T-helper 1 cell treated with Interleukin-12 subunit alpha and Interleukin-12 subunit beta and Interleukin-4 antibody, amounts not matched to agents 30 μg/mL and 1 μg/mL, for 36 hours (primary cell): ENCODE measurements around the gene PTPRN2.

ENCODE experiments used
- H3K27ac Mint-ChIP-seq: one replicate; pipeline ENCODE4 v1.8.0; 2021; ENCODE audit warnings: mild to moderate bottlenecking, mixed read lengths
- H3K27me3 Mint-ChIP-seq: one replicate; pipeline ENCODE4 v1.8.0; 2021; ENCODE audit warnings: low read depth, mixed read lengths
- H3K36me3 Mint-ChIP-seq: one replicate; pipeline ENCODE4 v1.8.0; 2021; ENCODE audit warnings: low read depth, mixed read lengths
- H3K4me1 Mint-ChIP-seq: one replicate; pipeline ENCODE4 v1.8.0; 2021; ENCODE audit warnings: low read depth, mixed read lengths
- H3K4me3 Mint-ChIP-seq: one replicate; pipeline ENCODE4 v1.8.0; 2021; ENCODE audit warnings: mild to moderate bottlenecking, moderate library complexity, mixed read lengths
- H3K9me3 Mint-ChIP-seq: one replicate; pipeline ENCODE4 v1.8.0; 2021; ENCODE audit warnings: mixed read lengths

Gene PTPRN2

DNA sequence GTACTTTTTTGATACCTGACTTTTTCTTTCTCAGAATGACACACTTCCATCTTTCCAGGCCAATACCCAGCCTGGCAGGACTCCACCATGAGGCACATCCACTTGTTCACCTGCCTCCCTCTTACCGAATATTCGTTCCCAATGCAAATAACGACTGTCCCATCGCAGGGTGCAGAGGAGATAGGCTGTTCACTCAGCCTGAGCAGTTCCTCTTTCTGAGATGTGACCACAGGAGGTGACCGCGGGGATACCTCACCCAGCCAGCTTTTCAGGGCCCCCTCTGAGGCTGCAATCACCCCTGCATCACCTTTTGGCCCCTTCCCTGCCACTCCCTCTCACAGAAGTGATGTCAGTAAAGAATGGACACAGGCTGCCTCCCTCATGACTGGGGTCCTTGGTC, 28.3 kb downstream of the PTPRN2 start:
- H3K4me3 Mint-ChIP-seq: no peak overlapping the region
- no peak overlapping the region for H3K27ac Mint-ChIP-seq
- peaks cover 3% of the 10 kb centered on the region for H3K27me3 Mint-ChIP-seq
- H3K36me3 Mint-ChIP-seq: no peaks in the 10 kb centered on the region
- H3K4me1 Mint-ChIP-seq: no peaks in the 10 kb centered on the region
- H3K9me3 Mint-ChIP-seq: no peaks in the 10 kb centered on the region

DNA sequence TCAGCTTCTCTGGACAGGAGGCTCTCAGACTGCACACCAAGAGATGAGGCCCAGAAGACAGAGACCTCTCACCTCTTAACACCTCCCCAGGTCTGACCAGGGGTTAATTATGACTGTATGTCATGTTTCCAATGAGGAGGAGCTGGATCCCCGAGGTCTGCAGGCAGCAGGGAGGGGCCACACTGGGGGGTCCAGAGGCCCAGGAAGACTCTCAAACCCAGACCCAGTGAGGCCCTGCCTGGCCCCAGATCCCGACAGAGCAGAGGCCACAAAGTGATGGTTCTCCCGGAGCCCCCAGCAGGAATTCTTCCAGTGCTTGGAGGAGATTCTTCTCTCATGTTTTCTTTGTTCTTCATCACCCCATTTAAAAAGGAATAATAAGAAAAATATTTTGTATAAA, 28.8 kb downstream of the PTPRN2 start:
- Mint-ChIP-seq H3K4me3 (no peak overlapping the region), H3K9me3 (no peaks in the 10 kb centered on the region), H3K4me1 (no peaks in the 10 kb centered on the region), H3K36me3 (no peaks in the 10 kb centered on the region), H3K27ac (no peak overlapping the region), H3K27me3 (peaks cover 3% of the 10 kb centered on the region)

DNA sequence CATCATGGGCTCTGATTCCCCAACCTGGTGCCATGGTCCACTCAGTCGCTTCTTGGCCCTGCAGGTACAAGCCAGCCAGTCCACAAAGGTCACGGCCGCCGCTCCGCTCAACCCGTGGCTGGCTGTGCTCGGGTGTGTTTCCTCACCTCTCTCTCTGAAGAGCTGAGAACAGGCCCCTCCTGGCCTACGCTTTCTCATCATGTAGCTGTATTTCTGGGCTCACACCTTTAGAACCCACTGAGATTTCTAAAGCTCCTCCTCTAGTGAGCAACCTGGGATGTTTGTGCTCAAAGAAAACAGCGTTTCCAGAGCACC, 30.2 kb downstream of the PTPRN2 start:
- H3K36me3 Mint-ChIP-seq: no peaks in the 10 kb centered on the region
- no peak overlapping the region for H3K4me3 Mint-ChIP-seq
- no peaks in the 10 kb centered on the region for H3K9me3 Mint-ChIP-seq
- no peaks in the 10 kb centered on the region for H3K4me1 Mint-ChIP-seq
- H3K27ac Mint-ChIP-seq: no peak overlapping the region
- peaks cover 3% of the 10 kb centered on the region for H3K27me3 Mint-ChIP-seq

DNA sequence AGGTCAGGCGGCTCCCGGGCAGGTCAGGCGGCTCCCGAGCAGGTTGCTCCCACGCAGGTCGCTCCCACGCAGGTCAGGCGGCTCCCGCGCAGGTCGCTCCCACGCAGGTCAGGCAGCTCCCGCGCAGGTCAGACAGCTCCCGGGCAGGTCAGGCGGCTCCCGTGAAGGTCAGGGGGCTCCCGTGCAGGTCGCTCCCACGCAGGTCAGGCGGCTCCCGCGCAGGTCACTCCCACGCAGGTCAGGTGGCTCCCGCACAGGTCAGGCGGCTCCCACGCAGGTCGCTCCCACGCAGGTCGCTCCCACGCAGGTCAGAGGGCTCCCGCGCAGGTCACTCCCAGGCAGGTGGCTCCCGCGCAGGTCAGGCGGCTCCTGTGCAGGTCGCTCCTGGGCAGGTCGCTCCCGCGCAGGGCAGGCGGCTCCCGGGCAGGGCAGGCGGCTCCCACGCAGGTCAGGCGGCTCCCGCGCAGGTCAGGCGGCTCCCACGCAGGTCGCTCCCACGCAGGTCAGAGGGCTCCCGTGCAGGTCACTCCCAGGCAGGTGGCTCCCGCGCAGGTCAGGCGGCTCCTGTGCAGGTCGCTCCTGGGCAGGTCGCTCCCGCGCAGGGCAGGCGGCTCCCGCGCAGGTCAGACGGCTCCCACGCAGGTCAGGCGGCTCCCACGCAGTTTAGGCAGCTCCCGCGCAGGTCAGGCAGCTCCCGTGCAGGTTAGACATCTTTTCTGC, 30.7 kb downstream of the PTPRN2 start:
- H3K36me3 Mint-ChIP-seq: no peaks in the 10 kb centered on the region
- H3K9me3 Mint-ChIP-seq: no peaks in the 10 kb centered on the region
- H3K4me3 Mint-ChIP-seq: no peak overlapping the region
- H3K27ac Mint-ChIP-seq: no peak overlapping the region
- H3K4me1 Mint-ChIP-seq: no peaks in the 10 kb centered on the region
- peaks cover 3% of the 10 kb centered on the region for H3K27me3 Mint-ChIP-seq

DNA sequence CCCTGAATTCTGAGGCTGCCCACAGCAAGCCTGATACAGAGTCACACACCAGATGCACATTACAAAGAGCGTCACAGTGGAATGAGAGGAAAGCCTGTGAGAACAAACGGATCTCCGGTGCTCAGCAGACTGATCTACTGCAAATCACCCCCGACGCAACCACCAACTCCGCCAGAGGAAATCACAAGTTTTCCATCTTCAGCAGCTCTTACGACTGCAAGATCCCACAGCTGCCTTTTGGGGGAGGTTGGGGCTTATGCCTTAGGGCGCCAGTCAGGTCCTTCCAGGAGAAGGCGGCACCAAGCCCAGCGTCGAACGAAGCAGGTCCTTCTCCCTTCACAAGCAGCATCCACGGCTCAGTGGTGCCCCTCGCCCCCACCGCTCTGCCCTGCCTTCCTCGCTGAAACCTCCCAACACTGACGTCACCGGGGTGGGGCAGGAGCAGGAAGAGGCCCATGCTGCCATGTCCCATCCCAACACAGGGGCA, 32.5 kb downstream of the PTPRN2 start:
- Mint-ChIP-seq H3K27ac (no peak overlapping the region), H3K4me3 (no peak overlapping the region), H3K4me1 (no peaks in the 10 kb centered on the region), H3K9me3 (no peaks in the 10 kb centered on the region), H3K27me3 (no peaks in the 10 kb centered on the region), H3K36me3 (no peaks in the 10 kb centered on the region)

DNA sequence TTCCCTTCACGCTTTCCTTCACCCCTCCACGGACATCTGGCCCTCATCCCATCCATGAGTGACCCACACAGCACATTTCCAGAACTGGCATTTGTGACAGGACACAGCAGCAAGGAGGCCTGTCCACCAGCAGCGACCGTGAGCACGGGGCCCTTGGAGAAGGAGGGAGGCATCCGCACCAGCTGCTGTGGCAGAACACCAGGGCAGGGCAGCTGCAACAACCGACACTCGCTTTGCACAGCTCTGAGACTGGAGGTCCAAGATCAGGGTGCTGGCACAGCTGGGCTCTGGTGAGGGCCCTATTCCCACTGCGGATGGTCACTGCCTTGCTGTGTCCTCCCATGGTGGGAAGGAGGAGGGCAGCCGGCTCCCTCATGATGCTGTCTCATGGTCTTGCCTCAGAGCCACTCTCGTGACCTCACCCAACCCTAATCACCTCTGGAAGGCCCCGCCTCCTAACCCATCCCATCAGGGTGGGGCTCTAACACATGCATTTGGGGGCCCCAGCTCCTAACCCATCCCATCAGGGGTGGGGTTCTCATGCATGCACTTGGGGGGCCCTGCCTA, 36.7 kb downstream of the PTPRN2 start:
- no peaks in the 10 kb centered on the region for H3K9me3 Mint-ChIP-seq
- H3K36me3 Mint-ChIP-seq: no peaks in the 10 kb centered on the region
- no peaks in the 10 kb centered on the region for H3K27me3 Mint-ChIP-seq
- no peaks in the 10 kb centered on the region for H3K4me1 Mint-ChIP-seq
- no peak overlapping the region for H3K4me3 Mint-ChIP-seq
- no peak overlapping the region for H3K27ac Mint-ChIP-seq

DNA sequence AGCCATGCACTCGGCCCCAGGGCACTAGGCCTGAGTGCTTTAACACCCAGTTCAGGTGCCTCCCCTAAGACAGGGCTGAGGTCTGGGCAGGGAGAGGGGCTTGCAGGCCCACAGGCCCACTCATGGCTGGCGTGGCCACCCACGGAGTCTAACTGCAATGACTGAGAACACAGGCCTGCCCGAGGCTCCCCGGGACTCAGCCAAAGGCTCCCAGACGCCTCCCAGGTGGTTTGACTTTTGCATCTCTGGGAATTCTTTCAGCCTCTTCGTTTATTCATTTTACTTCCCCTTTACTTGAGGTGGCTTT, 37.3 kb downstream of the PTPRN2 start:
- Mint-ChIP-seq H3K4me1 (no peaks in the 10 kb centered on the region), H3K4me3 (no peak overlapping the region), H3K36me3 (no peaks in the 10 kb centered on the region), H3K9me3 (no peaks in the 10 kb centered on the region), H3K27me3 (no peaks in the 10 kb centered on the region), H3K27ac (no peak overlapping the region)

DNA sequence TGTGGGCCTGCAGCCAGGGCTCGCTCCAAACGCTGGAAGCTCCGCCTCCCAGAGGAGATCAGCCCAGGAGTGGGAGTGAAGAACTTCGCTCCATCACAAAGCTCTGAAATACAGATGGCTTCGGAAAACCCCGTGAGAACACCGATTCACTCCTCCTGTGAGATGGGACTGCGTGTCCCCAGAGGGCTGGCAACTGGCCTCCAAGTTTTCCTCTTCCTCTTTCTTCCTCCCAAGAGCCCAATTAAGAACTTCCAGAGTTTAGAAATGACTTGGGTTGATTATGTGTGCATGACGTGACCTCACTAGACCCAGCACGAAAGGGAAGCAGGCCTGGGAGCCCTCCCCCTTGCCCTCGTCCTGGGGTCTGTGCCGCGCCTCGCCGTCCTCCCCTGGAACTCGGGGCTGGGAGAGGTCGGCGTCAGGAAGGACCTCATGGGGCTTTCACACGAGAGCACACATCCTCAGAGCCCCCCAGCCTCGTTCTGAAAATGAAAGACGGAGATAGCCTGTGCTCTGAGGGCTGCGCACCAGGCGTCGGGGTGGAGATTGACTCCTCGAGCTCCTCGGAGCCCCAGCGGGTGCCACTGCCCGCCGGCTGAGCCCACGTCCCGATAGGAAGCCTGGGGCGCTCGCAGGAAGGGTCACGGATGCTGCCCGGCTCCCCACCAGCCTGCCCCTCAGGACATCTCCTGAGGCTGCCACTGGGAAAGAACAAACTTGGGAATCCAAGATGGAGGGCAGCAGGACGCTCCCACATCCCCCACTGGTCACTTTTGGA, 37.8 kb downstream of the PTPRN2 start:
- no peaks in the 10 kb centered on the region for H3K36me3 Mint-ChIP-seq
- no peaks in the 10 kb centered on the region for H3K4me1 Mint-ChIP-seq
- H3K27ac Mint-ChIP-seq: no peak overlapping the region
- no peaks in the 10 kb centered on the region for H3K9me3 Mint-ChIP-seq
- H3K27me3 Mint-ChIP-seq: no peaks in the 10 kb centered on the region
- H3K4me3 Mint-ChIP-seq: no peak overlapping the region

DNA sequence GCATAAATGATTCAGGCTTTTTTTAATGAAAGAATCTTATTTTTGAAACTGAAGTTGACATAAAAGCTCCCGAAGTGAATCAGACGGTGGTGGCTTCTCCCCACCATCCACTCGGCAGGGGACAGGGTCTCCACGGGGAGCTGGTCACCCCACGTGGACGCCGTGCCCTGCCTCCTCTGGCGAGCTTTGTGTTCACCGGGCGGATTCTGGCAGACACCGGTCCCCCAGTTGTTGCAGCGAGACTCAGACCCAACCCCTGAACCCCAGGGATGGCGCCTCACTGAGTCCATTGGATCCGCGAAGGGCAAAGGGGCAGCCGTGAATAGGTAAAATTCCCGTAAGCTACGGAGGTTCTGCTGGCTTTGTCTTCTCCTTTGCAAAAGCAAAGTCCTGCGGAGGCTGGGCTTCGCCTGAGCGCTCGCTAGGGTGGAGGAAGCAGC, 38.4 kb downstream of the PTPRN2 start:
- Mint-ChIP-seq H3K36me3 (no peaks in the 10 kb centered on the region), H3K27me3 (no peaks in the 10 kb centered on the region), H3K4me3 (no peak overlapping the region), H3K27ac (no peak overlapping the region), H3K4me1 (no peaks in the 10 kb centered on the region), H3K9me3 (no peaks in the 10 kb centered on the region)

DNA sequence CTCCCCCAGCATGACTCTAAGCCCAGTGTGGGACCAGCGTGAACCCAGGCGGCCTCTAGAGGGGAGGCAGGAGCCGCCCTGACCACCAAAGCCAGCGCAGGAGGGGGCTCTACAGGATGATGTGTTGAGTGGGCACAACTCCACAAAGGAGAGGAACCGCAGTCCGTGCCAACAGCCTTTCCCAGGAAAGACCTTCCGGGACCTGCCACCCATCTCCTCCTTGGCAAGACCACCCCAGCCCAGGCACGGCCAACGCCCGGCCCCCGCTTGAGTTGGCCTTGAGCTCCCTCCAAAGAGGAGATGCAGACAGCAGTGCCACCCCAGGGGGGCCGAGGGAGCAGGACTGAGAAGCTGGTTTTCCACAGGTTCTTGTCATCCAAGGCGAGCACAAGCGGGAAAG, 38.9 kb downstream of the PTPRN2 start:
- no peaks in the 10 kb centered on the region for H3K9me3 Mint-ChIP-seq
- no peaks in the 10 kb centered on the region for H3K27me3 Mint-ChIP-seq
- H3K36me3 Mint-ChIP-seq: no peaks in the 10 kb centered on the region
- H3K4me3 Mint-ChIP-seq: no peak overlapping the region
- H3K4me1 Mint-ChIP-seq: no peaks in the 10 kb centered on the region
- no peak overlapping the region for H3K27ac Mint-ChIP-seq

DNA sequence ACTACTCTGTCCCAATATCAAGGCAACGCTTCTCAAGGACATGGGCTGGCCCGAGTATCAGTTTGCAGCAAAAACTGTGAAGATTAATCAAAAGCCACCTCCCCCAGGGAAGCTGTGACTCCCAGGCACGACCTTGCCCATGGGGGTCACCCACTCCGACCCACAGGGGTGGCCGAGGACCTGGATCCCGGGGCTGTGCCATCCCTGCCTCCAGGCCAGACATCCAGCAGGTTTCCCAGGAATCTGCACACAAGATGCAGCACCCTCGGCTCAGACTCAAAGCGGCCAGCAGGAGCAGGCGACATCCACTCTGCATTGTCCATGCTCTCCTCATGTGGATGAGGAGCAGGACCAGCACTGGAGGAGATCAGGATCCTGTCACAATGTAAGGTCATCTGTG, 39.8 kb downstream of the PTPRN2 start:
- H3K36me3 Mint-ChIP-seq: no peaks in the 10 kb centered on the region
- H3K27me3 Mint-ChIP-seq: no peaks in the 10 kb centered on the region
- no peaks in the 10 kb centered on the region for H3K4me1 Mint-ChIP-seq
- no peak overlapping the region for H3K4me3 Mint-ChIP-seq
- H3K27ac Mint-ChIP-seq: no peak overlapping the region
- no peaks in the 10 kb centered on the region for H3K9me3 Mint-ChIP-seq

DNA sequence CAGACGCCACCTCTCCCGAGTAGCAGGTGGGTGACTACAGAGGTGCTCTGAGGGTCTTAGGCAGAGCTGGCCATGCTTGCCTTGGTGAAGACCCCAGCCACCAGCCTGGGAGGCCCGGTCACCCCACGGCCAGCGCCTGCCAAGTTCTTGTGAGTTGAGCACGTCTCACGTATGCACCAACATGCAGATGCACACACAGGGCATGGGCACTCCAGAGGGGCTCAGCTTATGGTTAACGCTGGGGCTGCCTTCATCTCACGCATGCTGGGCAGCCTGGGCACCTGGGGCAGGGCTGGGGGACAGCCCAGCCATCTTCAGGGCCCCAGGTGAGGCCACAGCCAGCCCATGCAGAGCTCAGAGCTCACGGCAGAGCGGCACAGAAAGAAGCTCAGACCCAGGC, 41.0 kb downstream of the PTPRN2 start:
- Mint-ChIP-seq H3K9me3 (no peaks in the 10 kb centered on the region), H3K4me3 (no peak overlapping the region), H3K4me1 (no peaks in the 10 kb centered on the region), H3K27me3 (no peaks in the 10 kb centered on the region), H3K27ac (no peak overlapping the region), H3K36me3 (no peaks in the 10 kb centered on the region)

DNA sequence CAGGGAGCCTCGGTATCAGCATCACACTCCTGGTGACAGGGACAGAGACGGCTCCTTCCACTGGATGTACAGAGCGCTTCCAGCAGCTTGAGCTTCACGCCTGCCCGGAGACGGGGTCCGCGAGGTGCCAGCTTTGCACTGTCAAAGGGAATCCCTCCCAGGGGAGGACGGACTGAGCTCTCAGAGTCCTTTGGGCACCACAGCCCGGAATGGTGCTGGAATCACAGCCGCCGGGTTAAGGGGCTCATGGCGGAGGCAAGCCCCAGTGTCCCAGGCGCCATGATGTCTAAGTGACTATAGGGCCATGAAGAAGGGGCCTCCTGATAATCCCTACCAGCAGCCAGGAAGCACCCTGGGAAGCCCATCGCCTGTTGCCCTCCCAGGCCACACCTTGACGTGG, 41.4 kb downstream of the PTPRN2 start:
- Mint-ChIP-seq H3K9me3 (no peaks in the 10 kb centered on the region), H3K4me1 (peaks cover 3% of the 10 kb centered on the region), H3K4me3 (no peak overlapping the region), H3K27ac (no peak overlapping the region), H3K27me3 (no peaks in the 10 kb centered on the region), H3K36me3 (no peaks in the 10 kb centered on the region)

DNA sequence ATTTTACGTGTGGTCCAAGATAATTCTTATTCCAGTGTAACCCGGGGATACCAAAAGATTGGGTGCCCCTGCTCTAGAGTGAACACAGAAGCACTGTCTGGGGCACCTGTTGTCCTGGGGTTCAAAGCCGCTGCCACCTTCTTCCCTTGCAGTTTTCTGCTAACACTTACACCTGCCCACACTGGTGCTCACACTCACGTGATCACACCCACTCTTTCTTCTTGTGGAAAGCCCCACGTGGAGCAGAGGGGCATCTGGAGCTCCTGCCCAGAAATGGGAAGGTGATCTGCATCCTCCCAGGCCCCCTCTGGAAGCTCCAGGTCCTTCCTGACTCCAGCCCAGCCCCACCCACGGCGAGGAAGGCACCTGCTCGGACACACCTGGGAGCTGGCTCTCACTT, 42.9 kb downstream of the PTPRN2 start:
- Mint-ChIP-seq H3K27me3 (no peaks in the 10 kb centered on the region), H3K36me3 (no peaks in the 10 kb centered on the region), H3K27ac (no peak overlapping the region), H3K4me1 (peaks cover 3% of the 10 kb centered on the region), H3K4me3 (no peak overlapping the region), H3K9me3 (no peaks in the 10 kb centered on the region)

DNA sequence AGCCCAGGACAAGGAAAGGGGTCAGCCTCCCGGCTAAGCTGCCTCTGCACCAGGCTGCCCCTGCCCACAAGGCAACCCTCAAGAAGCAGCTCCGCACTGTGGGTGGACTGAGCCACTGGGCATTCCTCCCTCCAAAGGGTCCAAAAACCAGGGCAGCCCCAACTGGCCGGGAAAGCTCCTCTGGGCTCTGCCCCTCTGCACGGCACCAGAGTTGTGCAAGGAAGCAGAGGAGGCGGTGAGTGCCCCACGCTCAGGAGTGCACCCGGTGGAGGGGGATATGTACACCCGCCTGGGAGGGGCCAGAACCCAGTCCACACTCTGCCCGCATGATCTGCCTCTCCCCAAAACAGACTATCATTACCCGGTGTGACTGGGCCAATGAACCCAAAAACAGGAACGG, 43.8 kb downstream of the PTPRN2 start:
- no peaks in the 10 kb centered on the region for H3K36me3 Mint-ChIP-seq
- no peaks in the 10 kb centered on the region for H3K27me3 Mint-ChIP-seq
- peaks cover 3% of the 10 kb centered on the region for H3K4me1 Mint-ChIP-seq
- no peaks in the 10 kb centered on the region for H3K9me3 Mint-ChIP-seq
- H3K4me3 Mint-ChIP-seq: no peak overlapping the region
- no peak overlapping the region for H3K27ac Mint-ChIP-seq
